GM11168 (cell line): ENCODE measurements around the gene DUS3L.

Experiments
- in situ Hi-C: fragments of 300-500 bp; cut with MboI; formaldehyde crosslinking; loops from one replicate; pipeline ENCODE4 v1.12.0; 2022; ENCODE audit warnings: low sequenced_read_pairs; ENCODE audit not compliant: unreplicated experiment

DUS3L gene

GRCh38 chr19:5822181-5822844, 31.4 kb upstream of the DUS3L start:
- in situ Hi-C loops: no loop called here

DNA sequence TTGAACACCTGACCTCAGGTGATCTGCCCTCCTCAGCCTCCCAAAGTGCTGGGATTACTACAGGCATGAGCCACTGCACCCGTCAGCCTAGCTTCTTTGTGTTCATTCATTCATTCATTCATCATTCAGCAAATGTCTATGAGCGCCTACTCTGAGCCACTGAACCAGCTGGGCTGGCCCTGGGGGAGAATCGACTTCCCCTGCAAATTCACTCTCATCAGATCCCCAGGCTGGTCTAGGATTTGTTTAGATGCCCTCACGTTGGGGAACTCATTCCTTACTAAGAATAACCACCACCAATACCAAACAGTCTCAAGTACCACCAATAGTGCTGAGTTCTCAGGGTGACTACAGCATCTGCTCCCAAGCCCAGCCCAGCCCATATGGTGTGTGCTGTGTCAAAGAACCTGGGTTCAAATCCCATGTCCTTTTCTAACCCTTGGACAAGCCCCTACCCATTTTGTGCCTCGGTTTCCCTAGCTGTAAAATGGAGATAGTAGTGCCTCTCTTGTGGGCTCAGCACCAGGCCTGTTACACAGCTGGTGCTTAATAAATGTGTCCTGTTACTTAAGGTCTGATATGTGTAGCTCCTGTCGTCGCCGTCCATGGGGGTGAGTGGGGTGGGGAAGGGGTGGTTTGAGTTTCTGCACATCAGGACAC, 30.7 kb upstream of the DUS3L start:
- in situ Hi-C loops: no loop called here

DNA sequence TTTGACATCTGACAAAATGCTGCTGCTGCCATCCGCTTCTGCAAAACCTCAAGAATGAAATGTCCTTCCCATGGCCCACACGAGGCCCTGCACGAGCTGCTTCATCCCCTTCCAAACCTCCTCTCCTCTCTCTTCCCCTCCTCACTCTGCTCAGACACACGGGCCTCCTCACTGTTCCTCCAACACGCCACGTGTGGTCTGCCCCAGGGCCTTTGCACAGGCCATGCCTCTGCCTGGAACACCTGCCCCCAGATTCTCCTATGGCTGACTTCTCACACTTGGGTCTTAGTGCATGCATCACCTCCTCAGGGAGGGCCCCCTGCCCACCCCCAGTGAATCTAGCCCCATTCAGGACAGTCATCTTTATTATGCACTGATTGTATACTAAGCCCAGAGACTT, 29.8 kb upstream of the DUS3L start:
- in situ Hi-C loops: no loop called here

DNA sequence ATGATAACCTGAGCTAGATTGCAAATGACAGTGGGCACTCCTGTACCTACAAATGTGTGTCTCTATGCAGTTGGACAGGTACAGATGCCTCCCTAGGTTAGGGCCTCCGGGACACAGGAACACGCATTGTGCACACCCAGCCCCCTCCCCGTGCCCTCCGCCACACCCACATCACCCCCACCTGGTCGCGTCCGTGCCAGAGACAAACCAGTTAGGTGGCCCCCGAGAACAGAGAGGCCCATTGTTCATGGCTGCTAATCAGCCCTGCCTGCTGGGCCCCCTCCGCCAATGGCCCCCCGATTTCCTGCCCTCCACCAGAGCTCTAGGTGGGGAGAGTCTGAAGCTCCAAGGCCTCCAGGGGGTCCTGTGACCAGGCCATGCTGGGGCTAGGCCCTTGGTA, 27.6 kb upstream of the DUS3L start:
- in situ Hi-C loops: no loop called here

DNA sequence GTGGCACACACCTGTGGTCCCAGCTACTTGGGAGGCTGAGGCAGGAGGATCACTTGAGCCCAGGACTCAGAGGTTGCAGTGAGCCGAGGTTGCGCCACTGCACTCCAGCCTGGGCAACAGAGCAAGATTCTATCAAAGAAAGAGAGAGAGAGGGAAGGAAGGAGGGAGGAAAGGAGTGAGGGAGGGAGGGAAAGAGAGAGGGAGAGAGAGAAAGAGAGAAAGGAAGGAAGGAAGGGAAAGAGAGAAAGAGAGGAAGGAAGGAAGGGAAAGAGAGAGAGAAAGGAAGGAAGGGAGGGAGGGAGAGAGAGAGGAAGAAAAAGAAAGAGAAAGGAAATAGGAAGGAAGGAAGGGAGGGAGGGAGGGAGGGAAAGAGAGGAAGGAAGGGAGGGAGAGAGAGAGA, 26.3 kb upstream of the DUS3L start:
- in situ Hi-C loops: no loop called here

DNA sequence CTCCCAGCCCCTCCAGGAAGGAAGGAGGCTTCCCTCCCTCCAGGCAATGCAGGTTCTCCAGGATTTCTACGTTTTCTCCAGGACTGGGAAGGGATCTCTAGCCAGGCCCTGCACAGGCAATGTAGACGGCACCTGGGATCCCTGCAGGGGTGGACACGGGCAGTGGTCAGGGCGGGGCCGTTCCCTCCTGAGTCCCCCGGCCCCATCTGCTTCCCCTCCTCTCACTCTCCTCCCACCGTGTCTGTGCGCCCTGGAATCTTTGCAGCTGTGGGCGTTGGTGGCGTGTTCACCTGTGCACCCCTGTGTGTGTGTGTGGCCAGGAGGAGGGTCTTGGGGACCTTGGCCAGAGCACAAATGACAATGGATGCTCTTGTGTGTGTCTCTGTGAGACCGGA, 23.9 kb upstream of the DUS3L start:
- in situ Hi-C loops: no loop called here

DNA sequence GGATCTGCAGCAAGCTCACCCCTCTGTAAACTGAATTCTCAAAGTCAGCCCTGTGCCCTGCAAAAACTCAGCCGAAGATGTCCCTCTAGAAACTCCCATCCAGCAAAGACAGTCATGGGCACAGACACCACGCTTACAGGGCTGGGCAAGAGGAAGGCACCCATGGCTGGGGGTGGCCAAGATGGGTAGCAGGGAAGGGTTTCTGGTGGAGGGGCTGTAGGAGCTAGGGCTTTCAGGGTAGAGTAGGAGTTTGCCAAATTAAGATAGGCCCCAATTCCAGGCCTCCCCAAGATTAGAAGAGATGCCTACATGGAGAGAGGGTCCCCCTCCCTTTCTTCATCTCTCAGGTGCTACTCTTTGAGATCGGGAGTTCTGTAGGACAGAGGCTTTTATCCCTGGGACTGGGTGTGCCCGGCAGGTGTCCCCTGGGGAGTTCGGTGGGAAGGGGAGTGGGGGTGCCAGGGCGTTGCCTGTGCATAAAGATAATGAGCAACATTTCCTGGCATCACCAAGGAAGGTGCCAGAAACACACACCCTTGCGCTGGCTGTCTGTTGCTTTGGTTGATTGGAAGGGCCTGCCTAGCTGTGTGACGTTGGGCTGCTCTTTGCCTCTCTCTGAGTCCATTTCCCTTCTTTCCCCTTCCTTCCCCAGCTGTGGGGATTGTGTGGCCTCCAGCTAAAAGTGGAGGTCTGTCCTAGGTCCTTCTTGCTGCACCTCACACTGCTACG, 23.3 kb upstream of the DUS3L start:
- in situ Hi-C loops: no loop called here

- in situ Hi-C loops: no loop called here
These were observed 20.2 kb upstream of the DUS3L start for GRCh38 chr19:5811117-5811516.

DNA sequence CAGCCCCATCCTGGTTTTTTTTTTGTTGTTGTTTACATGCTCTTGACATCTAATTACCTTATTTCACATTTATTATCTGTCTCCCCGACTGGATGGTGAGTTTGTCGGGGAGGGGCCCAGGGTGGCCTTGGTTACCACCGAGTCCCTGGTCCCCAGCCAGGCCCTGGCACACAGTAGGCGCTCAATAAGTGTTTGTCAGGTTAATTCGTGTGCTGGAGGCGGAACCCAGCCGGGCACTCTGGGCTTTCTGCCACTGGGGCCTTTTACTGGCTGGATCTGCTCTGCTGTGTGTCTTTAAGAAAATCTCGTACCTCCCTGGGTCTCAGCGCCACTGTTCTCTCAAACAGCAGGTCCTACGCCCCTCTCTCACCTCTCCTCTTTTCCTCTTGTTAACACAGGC, 18.5 kb upstream of the DUS3L start:
- in situ Hi-C loops: no loop called here

DNA sequence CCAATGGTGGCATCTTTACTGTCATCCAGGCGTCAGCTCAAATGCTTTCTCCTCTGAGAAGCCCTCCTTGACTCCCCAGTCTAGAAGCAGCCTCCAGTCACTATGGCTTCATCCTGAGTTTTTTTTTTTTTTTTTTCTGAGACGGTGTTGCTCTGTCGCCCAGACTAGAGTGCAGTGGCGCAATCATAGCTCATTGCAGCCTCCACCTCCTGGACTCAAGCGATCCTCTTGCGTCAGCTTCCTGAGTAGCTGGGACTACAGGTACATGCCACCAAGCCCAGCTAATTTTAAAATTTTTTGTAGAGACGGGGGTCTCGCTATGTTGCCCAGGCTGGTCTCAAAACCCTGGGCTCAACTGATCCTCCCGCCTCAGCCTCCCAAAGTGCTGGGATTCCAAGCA, 18.1 kb upstream of the DUS3L start:
- in situ Hi-C loops: no loop called here

- in situ Hi-C loops: no loop called here
These were observed 17.3 kb upstream of the DUS3L start for GRCh38 chr19:5808120-5808816.

- in situ Hi-C loops: no loop called here
These were observed 15.9 kb upstream of the DUS3L start for GRCh38 chr19:5806905-5807304.

DNA sequence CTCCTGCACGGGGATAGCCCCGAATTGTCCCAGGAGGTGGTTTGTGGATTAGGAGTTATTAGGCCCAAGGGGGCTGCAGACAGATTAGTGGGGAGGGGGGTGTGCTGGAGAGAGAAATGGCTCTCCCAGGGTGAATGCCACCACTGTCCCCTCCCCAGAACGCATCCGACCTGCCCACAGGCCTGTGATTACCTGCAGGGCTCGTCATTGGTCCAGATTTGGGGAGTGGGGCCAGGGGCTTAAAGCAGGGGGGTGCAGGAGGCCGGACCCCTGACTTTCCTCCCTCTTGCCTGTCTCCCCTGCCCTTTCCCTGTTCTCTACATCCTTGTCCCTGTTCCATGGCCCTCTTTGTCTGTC, 15.1 kb upstream of the DUS3L start:
- in situ Hi-C loops: no loop called here

DNA sequence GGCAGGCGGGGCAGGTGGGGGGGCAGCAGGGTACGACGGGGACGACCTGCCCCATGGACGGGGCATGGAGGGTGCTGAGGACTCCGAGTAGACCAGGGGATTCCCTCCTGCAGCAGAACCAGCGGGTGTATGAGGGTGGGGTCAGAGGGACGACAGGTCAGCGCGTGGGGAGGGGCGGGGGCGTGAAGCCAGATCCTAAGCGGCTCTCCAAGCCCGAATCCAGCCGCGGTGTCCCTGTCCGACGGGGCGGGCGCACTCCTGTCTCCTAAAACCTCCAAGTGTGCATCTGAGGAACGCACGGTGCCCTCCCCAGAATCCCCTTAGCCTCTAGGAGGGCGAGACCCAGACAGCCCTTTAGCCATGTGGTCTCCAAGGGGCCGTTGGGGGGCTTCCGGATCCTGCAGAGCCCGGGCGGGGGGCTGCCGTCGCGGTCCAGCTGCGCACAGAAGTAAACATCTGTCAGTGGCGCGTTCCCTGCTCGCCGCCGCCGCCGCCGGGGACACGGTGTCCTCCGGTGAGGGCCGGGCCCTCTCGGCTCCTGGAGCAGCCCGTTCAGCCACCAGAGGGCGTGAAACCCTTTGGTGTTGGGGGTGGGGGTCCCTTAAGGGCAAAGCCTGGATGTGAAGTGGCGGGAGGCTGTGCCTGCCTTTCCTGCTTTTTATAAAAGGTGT, 14.6 kb upstream of the DUS3L start:
- in situ Hi-C loops: no loop called here

GRCh38 chr19:5804516-5805461, 13.8 kb upstream of the DUS3L start, which contains the start of gene NRTN:
Gene NRTN (plus strand): TSS chr19:5805067. CDS start chr19:5824166, 19,099 bp downstream.
- in situ Hi-C loops: no loop called here

GRCh38 chr19:5803752-5804515, 13.0 kb upstream of the DUS3L start:
- in situ Hi-C loops: no loop called here

DNA sequence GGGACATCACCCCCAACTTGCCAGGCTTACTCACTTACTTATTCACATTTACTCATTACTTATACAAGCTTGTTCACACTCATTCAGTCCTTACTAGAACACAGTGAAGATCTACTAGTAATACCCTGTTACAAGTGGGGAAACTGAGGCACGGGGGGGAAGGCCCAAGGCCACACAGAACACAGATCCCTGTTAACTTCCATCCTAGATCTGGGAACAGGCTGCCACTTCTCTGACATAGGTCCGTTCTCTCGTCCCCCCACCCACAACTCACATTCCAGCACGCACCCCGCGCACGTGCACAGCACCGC, 12.4 kb upstream of the DUS3L start:
- in situ Hi-C loops: no loop called here

DNA sequence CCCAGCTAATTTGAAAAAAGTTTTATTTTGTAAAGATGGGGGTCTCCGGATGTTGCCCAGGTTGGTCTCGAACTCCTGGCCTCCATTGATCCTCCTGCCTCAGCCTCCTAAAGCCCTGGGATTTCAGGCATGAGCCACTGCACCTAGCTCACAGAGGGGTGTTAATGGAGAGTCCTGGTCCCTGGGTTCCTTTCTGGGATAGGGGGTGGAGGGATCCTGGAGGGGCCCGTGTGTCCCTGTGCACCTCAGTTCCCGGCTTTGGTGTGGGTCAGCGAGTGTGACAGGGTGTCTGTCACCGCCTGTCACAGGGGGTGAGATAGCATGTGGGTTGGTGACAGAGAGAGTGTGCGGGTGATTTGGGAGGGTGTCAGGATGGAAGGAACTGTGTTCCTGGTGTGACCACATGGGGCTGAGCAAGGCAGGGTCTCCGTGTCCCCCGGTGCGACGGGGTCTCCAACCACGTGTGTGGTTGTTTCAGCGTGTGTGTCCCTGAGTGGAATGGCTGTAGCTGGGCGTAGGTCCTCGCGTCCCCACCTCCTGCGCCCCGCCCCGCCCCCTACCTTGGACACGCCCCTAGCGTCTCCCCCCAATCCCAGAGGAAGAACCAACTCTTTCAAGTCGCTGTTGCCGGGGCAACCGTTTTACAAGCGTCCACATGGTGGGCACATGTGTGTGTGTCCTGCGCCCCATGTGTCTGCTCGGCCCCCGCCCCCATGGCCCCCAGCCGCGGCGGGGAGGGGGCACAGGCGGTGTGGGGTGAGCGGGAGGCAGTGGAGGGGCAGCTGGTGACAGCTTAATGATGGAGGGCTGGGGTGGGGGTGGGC, 11.0 kb upstream of the DUS3L start:
- in situ Hi-C loops: no loop called here
